Panc1 (cell line): ENCODE results near the gene PLD1. TPM values are rescaled to one million over a fixed set of nuclear protein-coding genes. Genes with fewer than 3 reads are reported as not detected.
"Not testable (repeated sequence)": the region's sequence is repeated elsewhere in the genome, so short reads cannot be mapped to it uniquely, and the experiment has no call there.

ENCODE experiments used
- ATAC-seq: fragments of 200-7000 bp; cut with Tn5 transposase; 2 replicates; pipeline ENCODE4 v1.9.1; 2020; ENCODE audit warnings: mild to moderate bottlenecking, moderate library complexity
- BruUV-seq: library from RNA; stranded (reverse); fragments of 400-500 nt; replicated peaks from 2 replicates; lab custom pipeline; 2021; lab: Mats Ljungman, UMichigan
- CTCF ChIA-PET: fragments of 300-600 bp; sonication (Branson Sonifier 250); formaldehyde crosslinking; loops from one replicate; lab custom pipeline; 2022; ENCODE audit warnings: antibody characterized with exemption; lab: Charles Lee
- POLR2A ChIA-PET: fragments of 300-600 bp; sonication (Branson Sonifier 250); formaldehyde crosslinking; loops from one replicate; lab custom pipeline; 2022; ENCODE audit warnings: antibody characterized with exemption; lab: Charles Lee
- DNase-seq: peaks from one replicate; pipeline ENCODE4 v3.0.0-alpha.2; 2010; ENCODE audit warnings: low read depth, low spot score
- H3K27ac ChIP-seq: 2 replicates; pipeline ENCODE4 v1.5.1; 2011; ENCODE audit warnings: mild to moderate bottlenecking, low read length, inconsistent platforms
- H3K27me3 ChIP-seq: fragments of 200-500 bp; sonication (Bioruptor generic); 2 replicates; pipeline ENCODE4 v1.6.0; 2014; ENCODE audit warnings: low read length, inconsistent platforms; ENCODE audit not compliant: control insufficient read depth, insufficient read depth
- H3K36me3 ChIP-seq: fragments of 200-500 bp; sonication (Bioruptor generic); 2 replicates; pipeline ENCODE4 v1.5.1; 2014; ENCODE audit warnings: inconsistent platforms, mild to moderate bottlenecking, low read length, moderate library complexity; ENCODE audit not compliant: control insufficient read depth, insufficient read depth
- H3K4me1 ChIP-seq: 2 replicates; pipeline ENCODE4 v1.5.1; 2011; ENCODE audit warnings: inconsistent platforms, mild to moderate bottlenecking, low read length, moderate library complexity; ENCODE audit not compliant: control insufficient read depth, insufficient read depth
- H3K4me3 ChIP-seq, 2 experiments: 2 replicates each; pipeline ENCODE4 v1.5.1; 2011 to 2012; ENCODE audit warnings: low read depth in 2 of 2, low read length in 2 of 2, mild to moderate bottlenecking in 2 of 2, inconsistent platforms in 1 of 2, moderate library complexity in 1 of 2
- H3K9me3 ChIP-seq: fragments of 200-500 bp; sonication (Bioruptor generic); 2 replicates; pipeline ENCODE4 v1.5.1; 2014; ENCODE audit warnings: low read depth, mild to moderate bottlenecking, inconsistent platforms, low read length, moderate library complexity; ENCODE audit not compliant: control insufficient read depth, insufficient read depth
- POLR2AphosphoS5 ChIP-seq: IDR thresholded peaks from 2 replicates; pipeline ENCODE4 v1.6.1; 2012; ENCODE audit warnings: mild to moderate bottlenecking, low read depth, low read length, moderate library complexity
- SIN3A ChIP-seq: IDR thresholded peaks from 2 replicates; pipeline ENCODE4 v1.6.1; 2012; ENCODE audit warnings: low read depth, mild to moderate bottlenecking, low read length, moderate library complexity, borderline replicate concordance; ENCODE audit not compliant: insufficient read depth
- TCF7L2 ChIP-seq: IDR thresholded peaks from 2 replicates; pipeline ENCODE4 v1.6.1; 2011; ENCODE audit warnings: mild to moderate bottlenecking, low read depth, low read length, inconsistent platforms
- in situ Hi-C: cut with HindIII; loops from 2 replicates; pipeline ENCODE4 v1.10.0; 2016; ENCODE audit warnings: low sequenced_read_pairs, low pct_unique_long_range_greater_than_20kb
- intact Hi-C: fragments of 100-400 bp; cut with micrococcal nuclease; formaldehyde crosslinking; loops from one replicate; pipeline ENCODE4 v1.10.0; 2022; ENCODE audit not compliant: unreplicated experiment
- total RNA-seq: library from RNA; stranded (reverse); gene quantifications from one replicate; pipeline ENCODE4 v1.2.1, GENCODE V29; 2021; ENCODE audit not compliant: unreplicated experiment
- TF ChIP-seq, protein P1 (sequence below), 2 experiments: IDR thresholded peaks; 2 replicates each; pipeline ENCODE4 v1.6.1; 2011 to 2012; ENCODE audit warnings: low read depth in 2 of 2, control low read depth in 1 of 2, low read length in 1 of 2, mild to moderate bottlenecking in 1 of 2, moderate library complexity in 1 of 2; ENCODE audit not compliant: insufficient read depth in 1 of 2
- TF ChIP-seq, protein P2 (sequence below): fragments of 450-650 bp; IDR thresholded peaks from 2 replicates; pipeline ENCODE4 v1.5.1; 2017; ENCODE audit warnings: mild to moderate bottlenecking

PLD1 gene
- total RNA-seq, 1 experiment from 2014 or later: 20.6 TPM

DNA sequence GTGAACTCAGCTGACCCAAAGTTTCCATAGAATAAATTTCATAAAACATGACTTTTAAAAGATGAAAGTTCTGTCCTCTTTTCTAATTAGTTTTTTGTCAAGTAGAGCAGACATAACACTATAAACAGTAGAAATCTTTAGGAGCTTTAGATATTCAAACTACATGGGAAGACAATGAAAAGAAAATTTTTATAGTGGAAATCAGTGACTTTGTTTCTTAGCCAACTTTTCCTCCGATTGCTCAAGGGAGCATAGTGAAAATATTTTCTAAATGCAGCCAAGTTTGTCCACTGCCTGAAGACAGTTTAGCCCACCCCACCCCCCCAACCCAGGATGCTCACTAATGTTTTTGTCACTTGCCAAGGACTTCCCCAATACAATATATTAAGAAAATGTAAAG is 114.9 kb downstream of the PLD1 start:
- ChIA-PET CTCF (no interaction called here), POLR2A (interaction anchor here (0.6 kb wide), 1 partner anchor 705 kb away, joined by 3 read pairs; no protein-coding TSS in a partner anchor)
- Histone ChIP-seq H3K27ac (no peak overlapping the region), H3K4me1 (no peaks in the 10 kb centered on the region), H3K4me3 (no peak overlapping the region), H3K36me3 (no peaks in the 10 kb centered on the region), H3K9me3 (no peaks in the 10 kb centered on the region), H3K27me3 (no peaks in the 10 kb centered on the region)
- ATAC-seq (no peak), DNase-seq (no peak)
- in situ Hi-C loops: no loop called here
- no TSS peak for BruUV-seq
- TF ChIP-seq, protein P1, sequence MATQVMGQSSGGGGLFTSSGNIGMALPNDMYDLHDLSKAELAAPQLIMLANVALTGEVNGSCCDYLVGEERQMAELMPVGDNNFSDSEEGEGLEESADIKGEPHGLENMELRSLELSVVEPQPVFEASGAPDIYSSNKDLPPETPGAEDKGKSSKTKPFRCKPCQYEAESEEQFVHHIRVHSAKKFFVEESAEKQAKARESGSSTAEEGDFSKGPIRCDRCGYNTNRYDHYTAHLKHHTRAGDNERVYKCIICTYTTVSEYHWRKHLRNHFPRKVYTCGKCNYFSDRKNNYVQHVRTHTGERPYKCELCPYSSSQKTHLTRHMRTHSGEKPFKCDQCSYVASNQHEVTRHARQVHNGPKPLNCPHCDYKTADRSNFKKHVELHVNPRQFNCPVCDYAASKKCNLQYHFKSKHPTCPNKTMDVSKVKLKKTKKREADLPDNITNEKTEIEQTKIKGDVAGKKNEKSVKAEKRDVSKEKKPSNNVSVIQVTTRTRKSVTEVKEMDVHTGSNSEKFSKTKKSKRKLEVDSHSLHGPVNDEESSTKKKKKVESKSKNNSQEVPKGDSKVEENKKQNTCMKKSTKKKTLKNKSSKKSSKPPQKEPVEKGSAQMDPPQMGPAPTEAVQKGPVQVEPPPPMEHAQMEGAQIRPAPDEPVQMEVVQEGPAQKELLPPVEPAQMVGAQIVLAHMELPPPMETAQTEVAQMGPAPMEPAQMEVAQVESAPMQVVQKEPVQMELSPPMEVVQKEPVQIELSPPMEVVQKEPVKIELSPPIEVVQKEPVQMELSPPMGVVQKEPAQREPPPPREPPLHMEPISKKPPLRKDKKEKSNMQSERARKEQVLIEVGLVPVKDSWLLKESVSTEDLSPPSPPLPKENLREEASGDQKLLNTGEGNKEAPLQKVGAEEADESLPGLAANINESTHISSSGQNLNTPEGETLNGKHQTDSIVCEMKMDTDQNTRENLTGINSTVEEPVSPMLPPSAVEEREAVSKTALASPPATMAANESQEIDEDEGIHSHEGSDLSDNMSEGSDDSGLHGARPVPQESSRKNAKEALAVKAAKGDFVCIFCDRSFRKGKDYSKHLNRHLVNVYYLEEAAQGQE (IDR thresholded peaks at IDR 0.05; ENCODE audit: insufficient read depth in 1 of 2, low read depth in 2 of 2, low read length in 1 of 2): no peak
- TF ChIP-seq SIN3A: no peak
- no peak for TF ChIP-seq POLR2AphosphoS5
- intact Hi-C loops: no loop called here

DNA sequence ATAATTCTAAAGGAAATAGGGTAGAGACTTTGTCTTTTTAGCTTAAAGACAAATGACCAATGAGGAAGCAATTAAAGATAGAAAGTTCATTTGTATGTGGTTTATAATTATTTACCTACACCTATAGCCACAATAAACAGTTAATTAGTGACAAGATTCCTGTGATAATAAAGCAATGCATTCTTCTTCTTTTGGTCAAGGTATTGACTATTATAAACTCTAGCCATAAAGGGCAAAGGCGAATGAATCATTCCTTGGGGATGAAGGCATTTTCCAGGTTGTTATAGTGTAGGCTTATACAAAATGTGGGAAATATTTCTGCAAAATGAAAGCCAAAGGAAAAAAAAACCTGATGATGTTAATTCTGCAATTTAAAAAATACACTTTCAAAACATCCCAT is 115.4 kb downstream of the PLD1 start:
- ChIA-PET CTCF (no interaction called here), POLR2A (no interaction called here)
- in situ Hi-C loops (no loop called here), intact Hi-C loops (no loop called here)
- H3K36me3 ChIP-seq: no peaks in the 10 kb centered on the region
- H3K4me1 ChIP-seq: no peaks in the 10 kb centered on the region
- H3K27me3 ChIP-seq: no peaks in the 10 kb centered on the region
- DNase-seq (no peak), ATAC-seq (no peak)
- no peaks in the 10 kb centered on the region for H3K9me3 ChIP-seq
- H3K27ac ChIP-seq: no peak overlapping the region
- no peak overlapping the region for H3K4me3 ChIP-seq
- TF ChIP-seq POLR2AphosphoS5: no peak
- TF ChIP-seq TCF7L2: no peak
- TF ChIP-seq, protein P2, sequence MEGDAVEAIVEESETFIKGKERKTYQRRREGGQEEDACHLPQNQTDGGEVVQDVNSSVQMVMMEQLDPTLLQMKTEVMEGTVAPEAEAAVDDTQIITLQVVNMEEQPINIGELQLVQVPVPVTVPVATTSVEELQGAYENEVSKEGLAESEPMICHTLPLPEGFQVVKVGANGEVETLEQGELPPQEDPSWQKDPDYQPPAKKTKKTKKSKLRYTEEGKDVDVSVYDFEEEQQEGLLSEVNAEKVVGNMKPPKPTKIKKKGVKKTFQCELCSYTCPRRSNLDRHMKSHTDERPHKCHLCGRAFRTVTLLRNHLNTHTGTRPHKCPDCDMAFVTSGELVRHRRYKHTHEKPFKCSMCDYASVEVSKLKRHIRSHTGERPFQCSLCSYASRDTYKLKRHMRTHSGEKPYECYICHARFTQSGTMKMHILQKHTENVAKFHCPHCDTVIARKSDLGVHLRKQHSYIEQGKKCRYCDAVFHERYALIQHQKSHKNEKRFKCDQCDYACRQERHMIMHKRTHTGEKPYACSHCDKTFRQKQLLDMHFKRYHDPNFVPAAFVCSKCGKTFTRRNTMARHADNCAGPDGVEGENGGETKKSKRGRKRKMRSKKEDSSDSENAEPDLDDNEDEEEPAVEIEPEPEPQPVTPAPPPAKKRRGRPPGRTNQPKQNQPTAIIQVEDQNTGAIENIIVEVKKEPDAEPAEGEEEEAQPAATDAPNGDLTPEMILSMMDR: no peak
- TF ChIP-seq, protein P1 (IDR thresholded peaks at IDR 0.05; ENCODE audit: insufficient read depth in 1 of 2, low read depth in 2 of 2, low read length in 1 of 2): no peak
- no peak for TF ChIP-seq SIN3A
- BruUV-seq: no TSS peak

DNA sequence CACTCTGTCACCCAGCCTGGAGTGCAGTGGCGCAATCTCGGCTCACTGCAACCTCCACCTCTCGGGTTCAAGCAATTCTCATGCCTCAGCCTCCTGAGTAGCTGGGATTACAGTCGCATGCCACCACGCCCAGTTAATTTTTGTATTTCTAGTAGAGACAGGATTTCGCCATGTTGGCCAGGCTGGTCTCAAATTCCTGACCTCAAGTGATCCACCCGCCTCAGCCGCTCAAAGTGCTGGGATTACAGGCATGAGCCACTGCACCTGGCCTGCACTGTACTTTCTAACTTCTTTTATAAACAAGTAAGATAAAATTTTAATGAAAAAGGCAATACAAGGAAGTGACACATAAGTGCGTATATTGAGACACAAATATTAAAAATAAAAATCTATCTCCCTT is 117.7 kb downstream of the PLD1 start:
- POLR2A ChIA-PET, CTCF ChIA-PET, H3K27me3 ChIP-seq, H3K4me1 ChIP-seq, H3K4me3 ChIP-seq, in situ Hi-C loops, intact Hi-C loops, ATAC-seq, H3K27ac ChIP-seq, BruUV-seq, H3K9me3 ChIP-seq, DNase-seq, H3K36me3 ChIP-seq: not testable (repeated sequence)
